ENCODE data around the gene SKIDA1. TPM values are rescaled to one million over a fixed set of nuclear protein-coding genes. Genes with fewer than 3 reads are reported as not detected.

The SKIDA1 gene
- total RNA-seq, 4 donors from 2014 or later = 0.39 to 5.2 (median 2.3) TPM

GRCh38 chr10:21498377-21498776 is 27.1 kb downstream of the SKIDA1 start:
- 44 to 45% methylated on average over 2 of the region's 2 CpGs for WGBS, 2 donors
- no peak for DNase-seq (ENCODE audit: low spot score in 2 of 2)
- Histone ChIP-seq H3K9me3 (no peaks in the 10 kb centered on the region), H3K27me3 (no peaks in the 10 kb centered on the region), H3K4me3 (no peak overlapping the region), H3K36me3 (no peaks in the 10 kb centered on the region), H3K4me1 (peaks cover 0 to 38% (median 10%) of the 10 kb centered on the region in 4 donors), H3K27ac (peak overlapping the region; percentile 76 to 90 (median 82))
- TF ChIP-seq CTCF (IDR thresholded peaks at IDR 0.05) (no peak), POLR2A (IDR thresholded peaks at IDR 0.05) (no peak), EP300 (IDR thresholded peaks at IDR 0.05) (no peak)

GRCh38 chr10:21497177-21497807 is 28.2 kb downstream of the SKIDA1 start:
- H3K4me3 ChIP-seq = peak overlapping the region; percentile 53 to 73 (median 70)
- no peaks in the 10 kb centered on the region for H3K36me3 ChIP-seq
- peak; percentile 77 to 80 for DNase-seq (ENCODE audit: low spot score in 2 of 2)
- H3K27ac ChIP-seq = peak overlapping the region; percentile 74 to 90 (median 82)
- peaks cover 0 to 42% (median 10%) of the 10 kb centered on the region in 4 donors for H3K4me1 ChIP-seq
- TF ChIP-seq POLR2A (IDR thresholded peaks at IDR 0.05) (peak in 1 of 2 donors; percentile 31), EP300 (IDR thresholded peaks at IDR 0.05) (peak in 1 of 2 donors; percentile 81), CTCF (IDR thresholded peaks at IDR 0.05) (no peak)
- H3K9me3 ChIP-seq = no peaks in the 10 kb centered on the region
- 5 to 8% methylated on average over 10 to 24 of the region's 37 CpGs for WGBS, 2 donors
- no peaks in the 10 kb centered on the region for H3K27me3 ChIP-seq

- Histone ChIP-seq H3K36me3 (no peaks in the 10 kb centered on the region), H3K9me3 (no peaks in the 10 kb centered on the region), H3K27me3 (no peaks in the 10 kb centered on the region), H3K27ac (peak overlapping the region; percentile 74 to 90 (median 82)), H3K4me1 (peaks cover 0 to 42% (median 10%) of the 10 kb centered on the region in 4 donors), H3K4me3 (peak overlapping the region; percentile 53 to 73 (median 70))
- 0 to 1% methylated on average over 45 to 50 of the region's 72 CpGs for WGBS, 2 donors
- TF ChIP-seq CTCF (IDR thresholded peaks at IDR 0.05) (peak in 3 of 5 experiments; percentile 15 to 19 (median 18)), POLR2A (IDR thresholded peaks at IDR 0.05) (no peak), EP300 (IDR thresholded peaks at IDR 0.05) (no peak)
- peak in 1 of 2 donors; percentile 46 for DNase-seq (ENCODE audit: low spot score in 2 of 2)
Measured at GRCh38 chr10:21496343-21497176, 28.9 kb downstream of the SKIDA1 start.

GRCh38 chr10:21495752-21496342 is 29.6 kb downstream of the SKIDA1 start:
- H3K9me3 ChIP-seq = no peaks in the 10 kb centered on the region
- peaks cover 0 to 39% (median 10%) of the 10 kb centered on the region in 4 donors for H3K4me1 ChIP-seq
- no peaks in the 10 kb centered on the region for H3K27me3 ChIP-seq
- peak; percentile 74 to 80 for DNase-seq (ENCODE audit: low spot score in 2 of 2)
- TF ChIP-seq CTCF (IDR thresholded peaks at IDR 0.05) (peak; percentile 97 to 99 (median 98)), EP300 (IDR thresholded peaks at IDR 0.05) (peak in 1 of 2 donors; percentile 63), POLR2A (IDR thresholded peaks at IDR 0.05) (no peak)
- peak overlapping the region; percentile 74 to 90 (median 82) for H3K27ac ChIP-seq
- peak overlapping the region; percentile 53 to 73 (median 70) for H3K4me3 ChIP-seq
- 0 to 2% methylated on average over 18 to 33 of the region's 58 CpGs for WGBS, 2 donors
- H3K36me3 ChIP-seq = no peaks in the 10 kb centered on the region

Data from tibial nerve (tissue), 4 donors.